Progenitor cell of endocrine pancreas (in vitro differentiated cells): ENCODE results near the gene PPP2R5C. TPM values are rescaled to one million over a fixed set of nuclear protein-coding genes. Genes with fewer than 3 reads are reported as not detected.

Source experiments
- DNase-seq: peaks from one replicate; pipeline ENCODE4 v3.0.0; 2021; ENCODE audit warnings: low spot score; ENCODE audit not compliant: unreplicated experiment
- H3K27ac Mint-ChIP-seq: 2 replicates; pipeline ENCODE4 v1.8.0; 2021; ENCODE audit warnings: mild to moderate bottlenecking, moderate library complexity, mixed read lengths
- H3K27me3 Mint-ChIP-seq: 2 replicates; pipeline ENCODE4 v1.8.0; 2021; ENCODE audit warnings: mixed read lengths
- H3K36me3 Mint-ChIP-seq: 2 replicates; pipeline ENCODE4 v1.8.0; 2022; ENCODE audit warnings: mixed read lengths; ENCODE audit not compliant: insufficient read depth
- H3K4me1 Mint-ChIP-seq: 2 replicates; pipeline ENCODE4 v1.8.0; 2021; ENCODE audit warnings: low read depth, mixed read lengths
- H3K4me3 Mint-ChIP-seq: 2 replicates; pipeline ENCODE4 v1.8.0; 2021; ENCODE audit warnings: low read depth, mild to moderate bottlenecking, moderate library complexity, mixed read lengths
- H3K9me3 Mint-ChIP-seq: 2 replicates; pipeline ENCODE4 v1.8.0; 2021; ENCODE audit warnings: low read depth, mixed read lengths
- CTCF ChIP-seq: fragments of 200-600 bp; sonication (generic); IDR thresholded peaks from one replicate; pipeline ENCODE4 v1.5.0; 2021; ENCODE audit warnings: antibody characterized with exemption, mild to moderate bottlenecking; ENCODE audit not compliant: unreplicated experiment
- total RNA-seq: library from RNA; stranded (reverse); gene quantifications from 2 replicates; pipeline ENCODE4 v1.2.1, GENCODE V29; 2021

PPP2R5C gene
- total RNA-seq, 1 donor from 2014 or later = 120 TPM

GRCh38 chr14:101947904-101948665, 186.6 kb downstream of the PPP2R5C start:
- Mint-ChIP-seq H3K4me3 (peak overlapping the region; percentile 94), H3K27ac (peak overlapping the region; percentile 99), H3K36me3 (no peaks in the 10 kb centered on the region), H3K9me3 (no peaks in the 10 kb centered on the region), H3K27me3 (peaks cover 29% of the 10 kb centered on the region), H3K4me1 (peaks cover 13% of the 10 kb centered on the region)
- no peak for TF ChIP-seq CTCF
- DNase-seq = peak; percentile 100

- no peaks in the 10 kb centered on the region for H3K36me3 Mint-ChIP-seq
- H3K27ac Mint-ChIP-seq = peak overlapping the region; percentile 99
- peak overlapping the region; percentile 94 for H3K4me3 Mint-ChIP-seq
- no peaks in the 10 kb centered on the region for H3K9me3 Mint-ChIP-seq
- TF ChIP-seq CTCF = no peak
- DNase-seq = no peak
- peaks cover 13% of the 10 kb centered on the region for H3K4me1 Mint-ChIP-seq
- H3K27me3 Mint-ChIP-seq = peaks cover 22% of the 10 kb centered on the region
Observed at GRCh38 chr14:101948666-101949216, 187.2 kb downstream of the PPP2R5C start.

GRCh38 chr14:101950100-101950499, 188.6 kb downstream of the PPP2R5C start:
- H3K4me3 Mint-ChIP-seq = peak overlapping the region; percentile 26
- H3K27ac Mint-ChIP-seq = no peak overlapping the region
- no peaks in the 10 kb centered on the region for H3K9me3 Mint-ChIP-seq
- peaks cover 13% of the 10 kb centered on the region for H3K4me1 Mint-ChIP-seq
- no peak for TF ChIP-seq CTCF
- H3K27me3 Mint-ChIP-seq = peaks cover 12% of the 10 kb centered on the region
- no peaks in the 10 kb centered on the region for H3K36me3 Mint-ChIP-seq
- DNase-seq = no peak

GRCh38 chr14:101950516-101951215, 189.2 kb downstream of the PPP2R5C start:
- peaks cover 6% of the 10 kb centered on the region for H3K27me3 Mint-ChIP-seq

More at GRCh38 chr14:101950516-101951215, 189.2 kb downstream of the PPP2R5C start:
- no peak overlapping the region for H3K27ac Mint-ChIP-seq
- H3K36me3 Mint-ChIP-seq = no peaks in the 10 kb centered on the region
- H3K4me1 Mint-ChIP-seq = peaks cover 13% of the 10 kb centered on the region
- peak overlapping the region; percentile 29 for H3K4me3 Mint-ChIP-seq
- H3K9me3 Mint-ChIP-seq = no peaks in the 10 kb centered on the region
- TF ChIP-seq CTCF = no peak
- DNase-seq = no peak
